NCI-H748 treated with DMSO at 0.1 percent for 48 hours (cell line): ENCODE measurements around the gene CLUH.

ENCODE experiments used
- DNase-seq: peaks from one replicate; lab custom pipeline; 2025; lab: John Stamatoyannopoulos, UW

CLUH gene

DNA sequence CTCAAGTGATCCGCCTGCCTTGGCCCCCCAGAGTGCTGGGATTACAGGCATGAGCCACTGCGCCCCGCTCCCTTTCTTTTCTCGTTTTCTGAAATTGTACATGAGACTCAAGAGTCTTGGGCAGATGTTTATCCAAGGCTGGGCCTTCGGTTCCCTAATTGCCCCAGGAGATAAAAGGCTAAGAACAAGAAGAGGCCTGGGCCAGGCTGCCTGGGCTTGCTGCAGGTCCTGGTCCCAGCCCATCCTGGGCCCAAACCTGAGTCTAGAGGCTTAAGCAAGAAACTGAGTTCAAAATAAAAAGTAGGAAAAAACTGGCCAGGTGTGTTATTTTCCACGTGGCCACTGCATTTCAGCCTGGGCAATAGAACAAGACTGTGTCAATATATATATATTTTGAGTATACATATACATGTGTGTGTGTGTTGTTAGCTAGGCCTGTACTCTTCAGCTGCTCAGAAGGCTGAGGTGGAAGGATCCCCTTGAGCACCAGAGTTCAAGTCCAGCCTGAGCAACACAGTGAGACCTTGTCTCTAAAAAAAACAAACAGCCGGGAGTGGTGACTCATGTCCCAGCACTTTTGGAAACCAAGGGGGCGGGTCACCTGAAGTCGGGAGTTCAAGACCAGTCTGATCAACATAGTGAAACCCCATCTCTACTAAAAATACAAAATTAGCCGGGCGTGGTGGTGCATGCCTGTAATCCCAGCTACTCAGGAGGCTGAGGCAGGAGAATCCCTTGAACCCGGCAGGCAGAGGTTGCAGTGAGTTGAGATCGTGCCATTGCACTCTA, 6.8 kb upstream of the CLUH start:
- no peak for DNase-seq

DNA sequence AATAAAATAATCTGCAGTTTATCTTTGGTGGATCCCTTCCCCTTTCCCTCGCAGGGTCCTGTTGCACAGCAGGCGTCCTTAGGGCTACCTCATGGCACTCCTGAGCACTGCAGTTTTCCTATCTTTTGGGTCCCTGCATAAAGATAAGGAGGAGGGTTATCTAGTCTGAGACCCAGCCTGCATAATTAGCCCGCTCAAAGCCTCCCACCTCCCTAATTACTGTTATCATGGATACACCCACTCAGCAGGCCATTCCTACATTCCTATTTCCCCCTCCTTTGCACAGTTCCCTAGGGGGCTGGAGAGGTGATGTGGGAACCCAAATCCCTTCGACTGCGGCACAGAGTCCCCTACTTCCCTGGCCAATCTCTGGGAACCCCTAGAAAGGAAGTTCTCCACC, 5.1 kb upstream of the CLUH start:
- no peak for DNase-seq

- DNase-seq, result no peak
Measured at GRCh38 chr17:2713881-2714280, 2.3 kb upstream of the CLUH start.

GRCh38 chr17:2712300-2713043, 908 bp upstream of the CLUH start:
- no peak for DNase-seq

GRCh38 chr17:2710803-2711607, 559 bp downstream of the CLUH start:
- DNase-seq, result no peak

DNA sequence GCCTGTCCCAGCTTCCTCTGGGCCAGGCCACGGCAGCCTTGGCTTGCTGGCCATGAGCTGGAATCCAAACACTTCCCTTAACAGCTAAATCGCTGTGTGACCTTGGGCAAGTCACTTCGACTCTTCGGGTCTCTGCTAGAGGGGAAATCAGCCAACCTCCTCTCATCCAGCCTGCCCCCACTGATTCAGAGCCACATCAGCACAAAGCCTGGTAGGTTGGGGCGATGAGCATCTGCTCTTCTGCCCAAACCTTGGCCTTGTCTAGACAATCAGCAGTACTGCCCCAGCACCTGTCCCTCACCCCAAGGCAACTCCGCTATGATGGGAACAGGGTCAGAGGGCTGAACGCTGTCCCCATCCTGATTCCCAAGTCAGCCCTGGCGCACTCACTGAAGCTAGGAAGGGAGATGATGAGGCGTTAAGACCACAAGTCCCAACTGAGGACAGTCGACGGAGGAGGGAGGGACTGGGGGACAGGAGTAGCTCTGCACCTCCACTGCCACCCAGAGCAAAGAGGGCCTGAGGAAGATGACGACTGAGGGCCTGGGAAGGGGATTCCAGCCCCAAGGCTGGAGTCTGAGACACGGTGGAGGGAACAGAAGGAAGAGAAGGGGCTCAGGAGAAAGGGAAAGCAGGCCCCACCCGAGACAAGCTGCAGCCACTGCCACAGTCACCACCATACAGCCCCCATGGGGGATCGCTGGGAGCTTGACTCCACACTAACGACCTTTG, 1.3 kb downstream of the CLUH start:
- DNase-seq, result no peak

- DNase-seq, result no peak
Measured at GRCh38 chr17:2709183-2709661, 2.3 kb downstream of the CLUH start.

DNA sequence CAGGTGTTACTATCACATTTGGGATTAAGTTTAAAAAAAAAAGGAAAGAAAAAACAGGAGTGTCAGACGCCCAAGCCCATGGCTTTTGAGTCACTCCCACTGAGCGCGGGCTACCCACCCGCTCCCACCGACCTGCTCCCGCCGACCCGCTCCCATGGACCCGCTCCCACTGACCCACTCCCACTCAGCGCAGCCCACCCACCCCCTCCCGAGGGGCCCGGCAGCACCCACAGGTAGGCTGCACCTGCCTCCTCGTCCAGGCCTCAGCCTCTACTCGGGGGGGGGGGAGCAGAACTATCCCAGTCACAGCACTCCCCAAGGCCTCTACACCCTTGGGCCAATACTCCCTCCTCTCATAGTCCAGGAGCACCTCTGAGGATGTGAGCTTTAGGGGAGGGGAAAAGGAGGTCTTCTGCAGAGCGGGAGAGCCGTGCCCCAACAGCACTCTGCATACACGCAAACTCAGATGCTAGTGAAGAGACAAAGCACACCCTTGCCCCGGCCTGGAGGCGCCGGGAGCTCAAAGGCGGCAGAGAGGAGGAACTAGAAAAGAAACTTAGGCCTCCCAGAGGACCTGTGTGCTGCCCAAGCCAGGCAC, 2.9 kb downstream of the CLUH start:
- DNase-seq, result no peak

DNA sequence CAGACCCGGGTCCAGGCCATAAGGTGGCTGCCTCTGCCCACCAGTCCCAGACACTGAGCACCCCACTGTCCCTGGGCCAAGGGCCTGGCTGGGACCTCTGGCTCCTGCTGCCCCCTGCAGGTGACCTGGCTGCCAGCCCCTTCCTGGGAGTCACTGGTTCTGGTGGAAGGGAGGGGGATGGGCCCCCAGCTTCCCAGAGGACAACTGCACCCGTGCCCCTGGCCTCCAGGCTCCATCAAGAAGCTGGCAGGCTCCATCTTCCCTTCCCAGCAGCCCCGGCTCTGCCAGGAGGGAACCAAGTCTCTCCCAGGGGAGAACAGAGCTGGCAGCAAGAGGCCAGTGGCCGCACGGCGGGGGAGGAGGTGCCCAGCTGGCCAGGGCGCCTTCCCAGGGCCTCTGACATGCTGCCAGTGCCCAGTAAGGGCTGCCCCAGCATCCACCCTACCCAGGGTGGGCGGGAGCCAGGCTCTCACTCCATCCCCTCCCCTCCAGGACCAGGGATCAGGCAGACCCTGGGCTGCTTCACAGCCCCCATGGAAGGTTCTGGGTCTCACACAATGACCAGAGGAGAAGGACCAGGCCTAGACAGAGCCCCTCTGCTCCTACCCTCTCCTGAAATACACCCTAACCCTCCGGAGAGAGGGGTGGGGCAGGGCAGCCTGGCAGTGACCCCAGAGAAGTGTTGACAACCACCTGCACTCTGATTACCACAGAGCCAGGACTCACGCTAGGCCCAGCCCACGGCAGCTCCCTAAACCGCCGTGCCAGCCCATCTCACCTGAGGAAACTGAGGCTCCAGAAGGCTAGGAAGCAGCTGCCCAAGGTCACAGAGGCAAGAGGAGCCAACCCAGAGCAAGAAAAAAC, 3.6 kb downstream of the CLUH start:
- no peak for DNase-seq

GRCh38 chr17:2706911-2707510, 4.6 kb downstream of the CLUH start:
- DNase-seq, result no peak

DNA sequence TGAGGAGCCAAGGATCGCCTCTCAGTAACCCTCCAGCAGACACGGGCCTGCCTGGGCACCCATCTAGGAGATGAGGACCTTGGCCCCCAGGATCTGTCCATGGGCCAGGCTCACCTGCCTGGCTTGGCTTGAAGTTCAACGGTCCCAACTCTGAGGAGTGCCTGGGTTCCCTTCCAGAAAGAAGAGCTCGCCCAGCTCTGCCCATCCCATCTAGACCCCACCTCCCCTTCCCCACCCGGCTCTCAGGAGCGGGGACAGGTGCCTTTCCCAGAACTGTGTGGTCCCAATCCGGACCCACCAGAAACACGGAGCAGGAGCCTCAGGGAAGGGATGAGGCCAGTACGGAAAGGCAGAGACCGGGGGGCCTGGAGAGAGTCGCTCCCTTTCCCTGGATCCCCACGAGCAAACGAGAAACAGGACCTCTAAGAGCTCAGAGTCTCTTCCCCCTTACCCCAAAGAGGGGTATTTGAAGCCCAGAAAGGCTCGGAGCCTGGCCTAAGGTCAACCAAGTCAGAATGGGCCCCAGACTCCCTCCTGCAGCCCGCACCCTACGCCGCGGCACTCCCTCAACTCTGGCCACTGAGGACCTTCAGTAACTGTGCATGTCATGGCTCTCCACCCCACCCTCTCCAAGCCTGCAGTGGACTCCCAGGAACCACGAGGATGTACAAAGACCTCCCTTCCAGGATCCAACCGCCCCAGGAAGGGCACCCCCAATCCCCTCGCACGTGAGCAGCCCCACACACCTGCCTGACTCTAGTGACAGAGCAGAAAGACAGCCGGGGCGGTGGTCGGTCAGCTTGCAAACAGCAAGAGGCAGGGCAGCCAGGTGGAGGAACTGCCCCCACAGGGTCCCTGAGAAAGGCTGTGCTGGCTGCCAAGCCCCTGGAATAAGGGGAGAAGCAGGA, 5.4 kb downstream of the CLUH start:
- no peak for DNase-seq

- no peak for DNase-seq
Measured at GRCh38 chr17:2705263-2705662, 6.3 kb downstream of the CLUH start.

DNA sequence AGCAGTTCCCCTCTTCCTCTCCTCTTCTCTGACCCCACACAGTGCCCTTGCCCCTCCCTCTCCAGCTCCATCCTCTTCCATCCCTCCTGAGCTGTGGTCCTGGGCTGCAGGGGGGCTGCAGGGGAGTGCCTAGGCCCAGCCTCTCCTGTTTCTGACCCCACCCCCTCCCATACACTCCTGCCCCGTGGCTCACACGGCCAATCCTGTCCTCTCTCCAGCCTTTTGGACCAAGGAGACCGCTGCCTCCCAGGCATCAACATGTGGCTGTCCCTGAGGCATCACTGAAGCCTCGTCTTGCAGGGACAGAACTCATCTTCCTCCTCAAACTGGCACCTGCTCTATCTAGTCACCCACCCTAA, 6.7 kb downstream of the CLUH start:
- DNase-seq, result no peak

DNA sequence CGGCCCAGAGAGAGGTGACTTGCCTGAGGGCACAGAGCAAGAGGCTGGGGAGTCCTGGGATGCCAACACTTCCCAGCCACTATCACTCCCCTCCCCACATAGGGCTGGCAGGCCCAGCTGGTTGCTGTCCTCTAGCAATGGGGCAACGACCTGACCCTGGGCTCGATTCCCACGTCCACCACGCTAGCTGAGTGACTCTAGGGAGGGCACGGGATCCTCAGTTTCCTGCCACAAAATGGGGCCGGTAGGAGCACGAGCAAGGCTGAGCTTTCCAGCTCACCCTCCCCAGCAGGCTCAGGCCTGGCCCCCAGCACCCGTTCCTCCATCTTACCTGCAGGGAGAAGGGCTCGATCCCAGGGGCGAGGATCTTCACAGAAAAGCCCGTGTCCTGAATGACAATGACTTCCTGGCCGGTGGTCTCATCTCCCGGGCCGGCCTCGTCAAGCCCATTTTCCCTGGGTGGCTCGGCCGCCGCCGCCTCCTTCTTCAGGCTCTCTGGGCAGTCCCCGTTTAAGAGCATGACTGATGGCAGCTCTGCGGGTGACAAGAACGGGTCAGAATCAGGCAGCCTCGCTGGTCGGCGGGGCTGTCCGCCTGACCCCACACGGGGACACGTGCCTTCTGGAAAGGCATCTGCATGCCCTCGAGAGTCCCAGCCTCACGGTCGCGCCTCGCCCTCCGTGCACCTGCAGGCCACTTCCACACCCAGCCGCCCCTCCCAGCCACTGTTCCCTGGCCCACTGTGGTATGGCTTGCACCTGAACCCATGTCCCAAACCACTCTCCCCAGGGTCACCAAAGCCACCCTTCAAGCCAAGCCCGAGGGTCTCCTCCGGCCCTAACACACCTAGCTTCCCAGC, 7.3 kb downstream of the CLUH start:
- no peak for DNase-seq

GRCh38 chr17:2703606-2704005, 8.0 kb downstream of the CLUH start:
- DNase-seq, result no peak

DNA sequence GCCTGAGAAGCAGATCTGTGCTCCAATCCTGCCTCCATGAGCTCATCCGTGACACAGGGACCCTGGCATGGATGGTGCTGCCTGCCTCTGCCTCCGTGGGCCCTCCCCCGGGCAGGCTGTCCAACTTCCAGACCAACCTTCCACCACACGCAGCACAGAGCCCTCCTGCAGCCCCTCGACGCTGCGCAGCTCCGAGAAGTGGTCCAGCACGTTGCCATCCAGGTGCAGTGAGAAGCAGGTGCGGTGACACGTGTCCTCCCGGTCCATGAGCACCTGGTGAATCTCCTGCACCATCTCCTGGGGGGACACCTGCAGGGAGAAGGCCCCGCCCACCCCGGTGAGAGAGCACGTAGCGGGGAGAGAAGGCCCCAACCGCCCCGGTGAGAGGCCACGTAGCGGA, 8.4 kb downstream of the CLUH start:
- DNase-seq, result no peak

DNA sequence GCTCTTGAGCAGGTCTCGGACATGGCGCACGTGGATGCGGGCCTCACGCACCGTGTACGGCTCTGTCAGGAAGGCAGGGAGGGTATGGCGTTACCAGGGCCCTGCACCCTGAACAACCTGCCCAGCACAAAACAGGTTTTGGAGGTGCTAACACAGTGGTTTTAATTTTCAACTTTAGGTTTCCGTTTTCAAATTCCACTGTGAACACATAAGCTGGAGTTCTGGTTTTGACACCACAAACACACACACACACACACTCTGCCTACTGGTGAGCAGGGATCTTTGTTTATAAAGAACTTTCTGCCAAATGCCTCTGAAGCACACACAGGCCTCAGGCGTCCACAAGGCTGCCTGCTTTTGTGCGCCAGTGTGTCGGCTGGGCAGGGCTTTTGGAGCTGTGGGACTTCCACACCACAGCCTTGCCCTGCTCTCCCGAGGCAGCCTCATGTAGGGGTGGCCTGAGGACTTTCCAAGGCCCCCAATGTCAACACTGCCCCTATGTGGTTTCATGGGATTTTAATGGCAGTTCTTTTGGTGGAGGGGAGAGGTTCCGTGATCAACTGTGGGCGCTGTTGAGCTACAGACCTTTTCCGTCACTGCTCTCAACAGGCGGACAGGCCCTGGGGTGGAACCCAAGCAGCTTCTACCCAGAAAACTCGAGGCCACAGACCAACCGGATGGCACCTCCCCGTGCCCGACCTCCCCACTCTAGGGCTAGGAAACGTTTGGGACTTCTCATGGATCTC, 9.4 kb downstream of the CLUH start:
- DNase-seq, result no peak
